Endodermal cell (in vitro differentiated cells): ENCODE results near the gene SALL2. TPM values are rescaled to one million over a fixed set of nuclear protein-coding genes. Genes with fewer than 3 reads are reported as not detected.
A peak's percentile ranks its signal among the peaks of the same experiment; 100 is the strongest.

Source experiments
- DNase-seq: peaks from one replicate; pipeline ENCODE4 v3.0.0-alpha.2; 2017
- H3K27ac ChIP-seq: 2 replicates; pipeline ENCODE4 v1.5.1; 2013; ENCODE audit warnings: mild to moderate bottlenecking, low read depth, low read length, moderate library complexity
- H3K27me3 ChIP-seq: 2 replicates; pipeline ENCODE4 v1.6.1; 2013; ENCODE audit warnings: mild to moderate bottlenecking, low read length, moderate library complexity; ENCODE audit not compliant: insufficient read depth, control insufficient read depth, poor library complexity, severe bottlenecking
- H3K36me3 ChIP-seq: 2 replicates; pipeline ENCODE4 v1.7.0; 2013; ENCODE audit warnings: mild to moderate bottlenecking, low read length, moderate library complexity; ENCODE audit not compliant: control insufficient read depth, insufficient read depth
- H3K4me1 ChIP-seq: one replicate; pipeline ENCODE4 v1.7.0; 2013; ENCODE audit warnings: low read length; ENCODE audit not compliant: control insufficient read depth, insufficient read depth
- H3K4me3 ChIP-seq: 2 replicates; pipeline ENCODE4 v1.5.1; 2013; ENCODE audit warnings: mild to moderate bottlenecking, low read length, moderate library complexity
- H3K9ac ChIP-seq: 2 replicates; pipeline ENCODE4 v1.6.1; 2013; ENCODE audit warnings: mild to moderate bottlenecking, low read length, moderate library complexity; ENCODE audit not compliant: poor library complexity, severe bottlenecking; ENCODE audit errors: extremely low read depth
- H3K9me3 ChIP-seq: 2 replicates; pipeline ENCODE4 v1.6.1; 2013; ENCODE audit warnings: mild to moderate bottlenecking, low read length, moderate library complexity; ENCODE audit not compliant: control insufficient read depth
- H3K27ac Mint-ChIP-seq: 2 replicates; pipeline ENCODE4 v1.8.0; 2020; ENCODE audit warnings: mixed read lengths
- H3K27me3 Mint-ChIP-seq: 2 replicates; pipeline ENCODE4 v1.8.0; 2021; ENCODE audit warnings: mild to moderate bottlenecking, mixed read lengths; ENCODE audit not compliant: insufficient read depth
- H3K36me3 Mint-ChIP-seq: 2 replicates; pipeline ENCODE4 v1.8.0; 2020; ENCODE audit warnings: low read depth, mixed read lengths
- H3K4me1 Mint-ChIP-seq: 2 replicates; pipeline ENCODE4 v1.8.0; 2020; ENCODE audit warnings: mixed read lengths
- H3K4me3 Mint-ChIP-seq: 2 replicates; pipeline ENCODE4 v1.8.0; 2020; ENCODE audit warnings: mild to moderate bottlenecking, moderate library complexity, mixed read lengths
- H3K9me3 Mint-ChIP-seq: 2 replicates; pipeline ENCODE4 v1.8.0; 2020; ENCODE audit warnings: mild to moderate bottlenecking, mixed read lengths
- CTCF ChIP-seq: fragments of 200-600 bp; sonication (generic); conservative IDR thresholded peaks from 2 replicates; pipeline ENCODE4 v1.5.0; 2021; ENCODE audit warnings: antibody characterized with exemption, mild to moderate bottlenecking
- WGBS, 2 experiments: methylation state at CpG; one replicate each; pipeline versions ENCODE4 v1.1.5 to v1.1.7; 2013; ENCODE audit warnings: missing lambda C conversion rate in 2 of 2, mixed read lengths in 1 of 2; ENCODE audit not compliant: insufficient coverage in 1 of 2, insufficient read length in 1 of 2; 5-methylcytosine and 5-hydroxymethylcytosine counted together
- total RNA-seq, 2 donors: library from RNA; stranded (reverse); fragmentation: NEBNext Ultra II Directional in 1 of 2; extraction: Animal tissue kit (Norgen Biotek cat#: 25700) in 1 of 2; gene quantifications; 2 replicates in 1 of 2; 3 replicates in 1 of 2; pipeline ENCODE4 v1.2.1, GENCODE V29; 2021

Gene SALL2
- total RNA-seq, 2 donors from 2014 or later: 78.6 to 120 TPM

- no peak for TF ChIP-seq CTCF
- Histone ChIP-seq H3K9ac (no peak overlapping the region), H3K9me3 (no peaks in the 10 kb centered on the region), H3K4me3 (no peak overlapping the region), H3K27me3 (no peaks in the 10 kb centered on the region), H3K4me1 (no peaks in the 10 kb centered on the region), H3K36me3 (no peaks in the 10 kb centered on the region), H3K27ac (no peak overlapping the region)
- Mint-ChIP-seq H3K27ac (peak overlapping the region; percentile 53), H3K36me3 (no peaks in the 10 kb centered on the region), H3K27me3 (no peaks in the 10 kb centered on the region), H3K9me3 (no peaks in the 10 kb centered on the region), H3K4me3 (no peak overlapping the region), H3K4me1 (peaks cover 10% of the 10 kb centered on the region)
- no peak for DNase-seq
- 93% methylated on average over 8 of the region's 8 CpGs for WGBS, 2 experiments
Measured at GRCh38 chr14:21558703-21559170, 32.6 kb upstream of the SALL2 start.

- TF ChIP-seq CTCF: peak; percentile 86
- H3K4me1 Mint-ChIP-seq: peaks cover 10% of the 10 kb centered on the region
- Histone ChIP-seq H3K9ac (peak overlapping the region; percentile 56), H3K27me3 (no peaks in the 10 kb centered on the region), H3K9me3 (no peaks in the 10 kb centered on the region), H3K27ac (peak overlapping the region; percentile 84), H3K4me1 (no peaks in the 10 kb centered on the region), H3K36me3 (no peaks in the 10 kb centered on the region), H3K4me3 (peak overlapping the region; percentile 73)
- H3K27me3 Mint-ChIP-seq: no peaks in the 10 kb centered on the region
- H3K9me3 Mint-ChIP-seq: no peaks in the 10 kb centered on the region
- WGBS, 2 experiments: 7% methylated on average over 5 to 9 of the region's 11 CpGs
- H3K4me3 Mint-ChIP-seq: peak overlapping the region; percentile 39
- peak; percentile 94 for DNase-seq
- no peaks in the 10 kb centered on the region for H3K36me3 Mint-ChIP-seq
- H3K27ac Mint-ChIP-seq: peak overlapping the region; percentile 89
Measured at GRCh38 chr14:21557084-21557901, 31.1 kb upstream of the SALL2 start.

GRCh38 chr14:21556378-21557083 is 30.4 kb upstream of the SALL2 start:
- no peak overlapping the region for H3K4me3 Mint-ChIP-seq

More at GRCh38 chr14:21556378-21557083, 30.4 kb upstream of the SALL2 start:
- TF ChIP-seq CTCF: no peak
- Mint-ChIP-seq H3K4me1 (peaks cover 10% of the 10 kb centered on the region), H3K36me3 (no peaks in the 10 kb centered on the region), H3K9me3 (no peaks in the 10 kb centered on the region), H3K27ac (peak overlapping the region; percentile 7), H3K27me3 (no peaks in the 10 kb centered on the region)
- peak overlapping the region; percentile 84 for H3K27ac ChIP-seq
- H3K36me3 ChIP-seq: no peaks in the 10 kb centered on the region
- H3K4me3 ChIP-seq: no peak overlapping the region
- WGBS, 2 experiments: 40 to 68% methylated on average over 2 to 5 of the region's 5 CpGs
- DNase-seq: peak; percentile 63
- no peaks in the 10 kb centered on the region for H3K27me3 ChIP-seq
- peak overlapping the region; percentile 56 for H3K9ac ChIP-seq
- no peaks in the 10 kb centered on the region for H3K4me1 ChIP-seq
- no peaks in the 10 kb centered on the region for H3K9me3 ChIP-seq
